CD14-positive monocyte (primary cell): ENCODE measurements around the gene PTGES2. TPM values are rescaled to one million over a fixed set of nuclear protein-coding genes. Genes with fewer than 3 reads are reported as not detected.
A peak's percentile ranks its signal among the peaks of the same experiment; 100 is the strongest.

Source experiments
- DNase-seq, 3 donors: peaks; one replicate each; pipeline ENCODE4 v3.0.0-alpha.2; 2011 to 2022
- H2AFZ ChIP-seq: 2 replicates; pipeline ENCODE4 v1.6.0; 2012; ENCODE audit warnings: mild to moderate bottlenecking, low read depth, low read length, inconsistent platforms; ENCODE audit not compliant: insufficient read depth, poor library complexity, severe bottlenecking
- H3K27ac ChIP-seq, 2 donors: 1 replicate in 1 of 2; 2 replicates in 1 of 2; pipeline ENCODE4 v1.5.1; 2012 to 2013; ENCODE audit warnings: low read length in 2 of 2, control low read depth in 1 of 2, inconsistent platforms in 1 of 2, low read depth in 1 of 2, mild to moderate bottlenecking in 1 of 2
- H3K27me3 ChIP-seq, 2 donors: one replicate each; pipeline versions ENCODE4 v1.6.0 to v1.6.1; 2011 to 2013; ENCODE audit warnings: low read length in 2 of 2; ENCODE audit not compliant: control insufficient read depth in 2 of 2, insufficient read depth in 2 of 2
- H3K36me3 ChIP-seq, 2 donors: replicated peaks in 1 of 2; 1 replicate in 1 of 2; 2 replicates in 1 of 2; pipeline versions ENCODE4 v1.5.1 to v1.6.1; 2012 to 2013; ENCODE audit warnings: low read length in 2 of 2, control low read depth in 1 of 2, inconsistent platforms in 1 of 2, mild to moderate bottlenecking in 1 of 2; ENCODE audit not compliant: insufficient read depth in 2 of 2, control insufficient read depth in 1 of 2
- H3K4me1 ChIP-seq, 2 donors: 1 replicate in 1 of 2; 2 replicates in 1 of 2; pipeline versions ENCODE4 v1.5.1 to v1.6.1; 2012 to 2013; ENCODE audit warnings: low read length in 2 of 2, control low read depth in 1 of 2, inconsistent platforms in 1 of 2, mild to moderate bottlenecking in 1 of 2, moderate library complexity in 1 of 2; ENCODE audit not compliant: insufficient read depth in 2 of 2, control insufficient read depth in 1 of 2
- H3K4me2 ChIP-seq: replicated peaks from 2 replicates; pipeline ENCODE3; 2012; ENCODE audit warnings: low read length, moderate library complexity, mild to moderate bottlenecking; ENCODE audit not compliant: poor library complexity, severe bottlenecking; ENCODE audit errors: extremely low read depth
- H3K4me3 ChIP-seq, 3 experiments: fragments of 200-600 bp in 1 of 3; sonication (generic) in 1 of 3; replicated peaks in 1 of 3; 1 replicate in 2 of 3; 2 replicates in 1 of 3; pipeline ENCODE4 v1.5.1; 2011 to 2013; ENCODE audit warnings: low read length in 3 of 3, mild to moderate bottlenecking in 3 of 3, control low read depth in 2 of 3, low read depth in 2 of 3, inconsistent platforms in 1 of 3, moderate library complexity in 1 of 3
- H3K79me2 ChIP-seq: 2 replicates; pipeline ENCODE4 v1.6.0; 2012; ENCODE audit warnings: mild to moderate bottlenecking, control low read depth, inconsistent platforms, low read length, moderate library complexity; ENCODE audit not compliant: insufficient read depth
- H3K9ac ChIP-seq: 2 replicates; pipeline ENCODE4 v1.6.0; 2017; ENCODE audit warnings: low read length, mild to moderate bottlenecking; ENCODE audit not compliant: insufficient read depth, poor library complexity, severe bottlenecking
- H3K9me3 ChIP-seq, 2 donors: replicated peaks in 1 of 2; 1 replicate in 1 of 2; 2 replicates in 1 of 2; pipeline versions ENCODE4 v1.5.1 to v1.6.1; 2012 to 2013; ENCODE audit warnings: low read length in 2 of 2, control low read depth in 1 of 2; ENCODE audit not compliant: control insufficient read depth in 1 of 2, insufficient read depth in 1 of 2
- H4K20me1 ChIP-seq: 2 replicates; pipeline ENCODE4 v1.6.0; 2012; ENCODE audit warnings: mild to moderate bottlenecking, low read length, control low read depth, moderate library complexity; ENCODE audit not compliant: insufficient read depth
- H3K27ac Mint-ChIP-seq, 7 donors: one replicate each; pipeline ENCODE4 v1.8.0; 2020; ENCODE audit warnings: mild to moderate bottlenecking in 7 of 7, mixed read lengths in 7 of 7, moderate library complexity in 6 of 7, inconsistent platforms in 2 of 7
- H3K27me3 Mint-ChIP-seq, 3 donors: one replicate each; pipeline ENCODE4 v1.8.0; 2021 to 2022; ENCODE audit warnings: low read depth in 3 of 3, mild to moderate bottlenecking in 3 of 3, mixed read lengths in 3 of 3, moderate library complexity in 3 of 3, inconsistent platforms in 1 of 3
- H3K36me3 Mint-ChIP-seq, 2 donors: one replicate each; pipeline ENCODE4 v1.8.0; 2020; ENCODE audit warnings: mixed read lengths in 2 of 2, inconsistent platforms in 1 of 2, mild to moderate bottlenecking in 1 of 2
- H3K4me1 Mint-ChIP-seq: one replicate; pipeline ENCODE4 v1.8.0; 2020; ENCODE audit warnings: mild to moderate bottlenecking, mixed read lengths
- H3K4me3 Mint-ChIP-seq, 2 donors: one replicate each; pipeline ENCODE4 v1.8.0; 2020; ENCODE audit warnings: mild to moderate bottlenecking in 2 of 2, mixed read lengths in 2 of 2, moderate library complexity in 1 of 2
- H3K9me3 Mint-ChIP-seq, 7 donors: one replicate each; pipeline ENCODE4 v1.8.0; 2020 to 2022; ENCODE audit warnings: mixed read lengths in 7 of 7, mild to moderate bottlenecking in 6 of 7, moderate library complexity in 6 of 7, inconsistent platforms in 2 of 7
- WGBS: methylation state at CpG from one replicate; pipeline ENCODE4 v1.1.5; 2013; ENCODE audit warnings: missing lambda C conversion rate; ENCODE audit not compliant: insufficient coverage; 5-methylcytosine and 5-hydroxymethylcytosine counted together
- intact Hi-C, 2 donors: fragments of 100-400 bp; cut with micrococcal nuclease; formaldehyde crosslinking; loops; one replicate each; pipeline versions ENCODE4 v1.15.0 to v1.15.1; 2023
- polyA plus RNA-seq, 3 donors: library from polyadenylated mRNA; depleted of rRNA in 1 of 3; unstranded in 2 of 3; stranded (reverse) in 1 of 3; fragments of 300-500 nt in 2 of 3; fragments of >200 nt in 1 of 3; fragmentation: Illumina TruSeq in 2 of 3; gene quantifications; 1 replicate in 2 of 3; 2 replicates in 1 of 3; pipeline ENCODE4 v1.2.3, GENCODE V29; 2012 to 2021
- TF ChIP-seq, protein P1 (sequence below): fragments of 200-600 bp; IDR thresholded peaks from one replicate; pipeline ENCODE4 v1.8.0; 2022; ENCODE audit warnings: antibody characterized with exemption, mild to moderate bottlenecking

PTGES2 gene
- polyA plus RNA-seq, 3 donors, result 42.0 to 71.5 (median 49.4) TPM

DNA sequence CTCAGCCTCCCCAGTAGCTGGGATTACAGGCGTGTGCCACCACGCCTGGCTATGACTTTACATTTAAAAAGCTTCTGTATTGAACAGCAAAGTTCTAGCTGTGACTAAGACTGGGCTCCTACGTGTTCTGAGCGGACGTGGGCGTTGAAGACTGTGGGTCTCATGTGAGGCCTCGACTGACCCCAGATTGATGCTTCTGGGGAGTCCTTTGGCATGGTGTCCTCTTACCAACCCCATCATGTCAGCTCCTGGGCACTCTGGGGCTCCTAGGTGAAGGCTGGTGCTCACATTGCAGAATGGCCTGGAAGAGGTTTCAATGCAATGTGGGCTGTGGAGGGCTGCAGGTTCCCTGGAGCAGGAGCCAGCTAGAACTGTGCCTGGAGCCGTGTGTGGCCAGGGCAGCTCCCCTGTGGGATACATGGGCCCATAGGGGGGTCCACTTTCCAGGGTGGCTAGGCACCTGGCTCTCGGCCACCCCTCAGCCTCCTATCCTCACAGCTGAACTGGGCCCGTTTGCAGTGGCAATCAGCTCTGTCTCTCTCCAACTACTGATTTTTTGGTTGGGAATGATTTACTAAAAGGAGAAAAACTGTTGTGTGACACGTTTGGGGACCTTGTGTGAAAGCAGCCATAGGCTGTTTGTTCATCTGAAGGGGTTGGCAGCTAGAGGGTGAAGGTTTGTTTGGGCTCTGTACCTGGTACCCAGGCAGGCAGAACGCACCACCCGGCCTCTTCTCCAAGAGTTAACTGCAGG lies 29.8 kb downstream of the PTGES2 start:
- H3K27me3 ChIP-seq, result no peaks in the 10 kb centered on the region
- Mint-ChIP-seq H3K27me3 (no peaks in the 10 kb centered on the region), H3K4me1 (peaks cover 60% of the 10 kb centered on the region), H3K36me3 (peaks cover 23 to 40% of the 10 kb centered on the region in 2 donors), H3K4me3 (peak overlapping the region in 1 of 2 donors; percentile 89), H3K9me3 (no peaks in the 10 kb centered on the region), H3K27ac (peak overlapping the region; percentile 90 to 99 (median 97))
- peak overlapping the region in 1 of 3 experiments; percentile 73 for H3K4me3 ChIP-seq
- DNase-seq, result no peak
- TF ChIP-seq, protein P1, sequence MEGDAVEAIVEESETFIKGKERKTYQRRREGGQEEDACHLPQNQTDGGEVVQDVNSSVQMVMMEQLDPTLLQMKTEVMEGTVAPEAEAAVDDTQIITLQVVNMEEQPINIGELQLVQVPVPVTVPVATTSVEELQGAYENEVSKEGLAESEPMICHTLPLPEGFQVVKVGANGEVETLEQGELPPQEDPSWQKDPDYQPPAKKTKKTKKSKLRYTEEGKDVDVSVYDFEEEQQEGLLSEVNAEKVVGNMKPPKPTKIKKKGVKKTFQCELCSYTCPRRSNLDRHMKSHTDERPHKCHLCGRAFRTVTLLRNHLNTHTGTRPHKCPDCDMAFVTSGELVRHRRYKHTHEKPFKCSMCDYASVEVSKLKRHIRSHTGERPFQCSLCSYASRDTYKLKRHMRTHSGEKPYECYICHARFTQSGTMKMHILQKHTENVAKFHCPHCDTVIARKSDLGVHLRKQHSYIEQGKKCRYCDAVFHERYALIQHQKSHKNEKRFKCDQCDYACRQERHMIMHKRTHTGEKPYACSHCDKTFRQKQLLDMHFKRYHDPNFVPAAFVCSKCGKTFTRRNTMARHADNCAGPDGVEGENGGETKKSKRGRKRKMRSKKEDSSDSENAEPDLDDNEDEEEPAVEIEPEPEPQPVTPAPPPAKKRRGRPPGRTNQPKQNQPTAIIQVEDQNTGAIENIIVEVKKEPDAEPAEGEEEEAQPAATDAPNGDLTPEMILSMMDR, result no peak
- WGBS, result 63% methylated on average over 8 of the region's 13 CpGs
- intact Hi-C loops, result loop anchor here in 1 of 2 donors (2.0 kb wide), 1 partner anchor 25 kb away; no protein-coding TSS in a partner anchor
- H3K9me3 ChIP-seq, result no peaks in the 10 kb centered on the region
- H3K4me2 ChIP-seq, result peak overlapping the region; percentile 85
- peaks cover 23 to 26% of the 10 kb centered on the region in 2 donors for H3K36me3 ChIP-seq
- no peak overlapping the region for H2AFZ ChIP-seq
- H3K79me2 ChIP-seq, result peaks cover 70% of the 10 kb centered on the region
- H4K20me1 ChIP-seq, result peaks cover 65% of the 10 kb centered on the region
- H3K27ac ChIP-seq, result peak overlapping the region; percentile 84 to 89
- peaks cover 61 to 67% of the 10 kb centered on the region in 2 donors for H3K4me1 ChIP-seq
- H3K9ac ChIP-seq, result peak overlapping the region; percentile 20

DNA sequence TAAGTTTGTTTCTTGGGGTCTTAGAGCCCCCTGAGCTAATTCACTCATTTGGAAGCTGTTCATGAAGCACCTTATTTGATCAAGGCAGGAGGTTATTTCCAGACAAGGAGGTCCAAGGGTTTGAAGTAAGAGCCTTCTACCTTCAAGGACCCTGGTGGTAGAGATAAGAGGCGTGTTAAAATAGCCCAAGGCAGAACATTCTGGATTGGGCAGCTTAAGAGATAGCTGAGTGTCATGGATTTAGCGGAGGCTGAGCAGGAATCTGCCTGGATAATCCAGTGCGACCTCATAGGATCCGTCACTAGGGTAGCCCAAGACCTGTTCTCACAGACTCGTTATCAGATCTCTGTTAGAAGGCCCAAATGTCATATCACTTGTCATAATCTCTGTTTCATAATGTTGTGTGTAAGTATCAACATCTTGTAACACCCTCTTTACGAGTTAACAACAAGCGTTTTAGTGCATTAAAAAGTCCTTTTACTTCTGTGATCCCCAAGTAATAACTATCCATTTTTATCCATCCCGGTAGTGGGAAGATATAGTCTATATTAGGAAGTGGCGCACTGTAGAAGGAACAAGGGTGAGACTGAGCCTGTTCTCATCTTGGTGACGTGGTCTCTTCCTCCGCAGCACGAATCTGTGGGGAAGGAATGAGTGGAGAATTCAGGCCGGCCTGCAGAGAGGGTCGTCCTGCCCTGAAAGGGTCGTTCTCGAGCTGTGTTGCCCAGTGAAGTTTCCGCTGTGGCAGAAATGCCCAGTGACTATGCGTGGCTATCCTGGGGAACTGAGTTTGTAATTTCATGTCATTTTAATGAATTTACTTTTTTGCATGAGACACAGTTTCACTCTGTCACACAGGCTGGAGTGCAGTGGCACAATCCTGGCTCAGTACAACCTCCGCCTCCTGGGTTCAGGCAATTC lies 30.7 kb downstream of the PTGES2 start:
- 85% methylated on average over 12 of the region's 19 CpGs for WGBS

More for the DNA sequence above, 30.7 kb downstream of the PTGES2 start:
- Histone ChIP-seq H3K27me3 (no peaks in the 10 kb centered on the region), H3K9ac (peak overlapping the region; percentile 20), H3K4me3 (no peak overlapping the region), H3K79me2 (peaks cover 79% of the 10 kb centered on the region), H3K4me2 (no peak overlapping the region), H3K4me1 (peaks cover 69 to 76% of the 10 kb centered on the region in 2 donors), H3K36me3 (peaks cover 14 to 17% of the 10 kb centered on the region in 2 donors), H4K20me1 (peaks cover 65% of the 10 kb centered on the region), H3K9me3 (no peaks in the 10 kb centered on the region), H3K27ac (peak overlapping the region; percentile 12 to 89), H2AFZ (no peak overlapping the region)
- no peaks in the 10 kb centered on the region for H3K9me3 Mint-ChIP-seq
- TF ChIP-seq, protein P1, result no peak
- DNase-seq, result no peak
- peak overlapping the region; percentile 90 to 99 (median 97) for H3K27ac Mint-ChIP-seq
- H3K27me3 Mint-ChIP-seq, result no peaks in the 10 kb centered on the region
- peaks cover 16 to 38% of the 10 kb centered on the region in 2 donors for H3K36me3 Mint-ChIP-seq
- no peak overlapping the region for H3K4me3 Mint-ChIP-seq
- intact Hi-C loops, result no loop called here
- peaks cover 68% of the 10 kb centered on the region for H3K4me1 Mint-ChIP-seq
